GM10266 (cell line): ENCODE measurements around the gene SLC9A9.

Experiments
- DNase-seq: peaks from one replicate; pipeline ENCODE4 v3.0.0; 2012; ENCODE audit errors: extremely low spot score
- TF ChIP-seq, protein P1 (sequence below): IDR thresholded peaks from 2 replicates; pipeline ENCODE4 v1.5.1; 2012; ENCODE audit warnings: mild to moderate bottlenecking, low read depth; ENCODE audit not compliant: control insufficient read depth, insufficient read depth; ENCODE audit errors: missing control alignments

Gene SLC9A9

DNA sequence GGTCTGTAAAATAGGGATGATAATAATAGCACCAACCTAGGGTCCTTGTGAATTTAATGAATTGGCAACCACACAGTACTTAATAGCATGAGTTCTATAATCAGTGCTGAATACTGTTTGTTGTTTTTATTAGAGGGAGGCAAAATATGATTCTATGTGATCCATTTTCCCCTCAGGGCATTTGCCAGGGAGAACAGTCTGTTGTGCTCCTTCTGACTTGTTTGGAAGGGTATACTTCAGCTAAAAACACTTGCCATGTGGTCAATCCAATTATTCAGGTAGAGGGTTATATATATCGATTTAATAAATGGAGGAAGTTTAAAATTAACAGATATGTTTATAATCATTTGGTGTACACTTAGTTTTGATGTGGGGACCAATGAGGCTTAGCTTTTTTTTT is 423.4 kb downstream of the SLC9A9 start:
- no peak for DNase-seq
- TF ChIP-seq, protein P1, sequence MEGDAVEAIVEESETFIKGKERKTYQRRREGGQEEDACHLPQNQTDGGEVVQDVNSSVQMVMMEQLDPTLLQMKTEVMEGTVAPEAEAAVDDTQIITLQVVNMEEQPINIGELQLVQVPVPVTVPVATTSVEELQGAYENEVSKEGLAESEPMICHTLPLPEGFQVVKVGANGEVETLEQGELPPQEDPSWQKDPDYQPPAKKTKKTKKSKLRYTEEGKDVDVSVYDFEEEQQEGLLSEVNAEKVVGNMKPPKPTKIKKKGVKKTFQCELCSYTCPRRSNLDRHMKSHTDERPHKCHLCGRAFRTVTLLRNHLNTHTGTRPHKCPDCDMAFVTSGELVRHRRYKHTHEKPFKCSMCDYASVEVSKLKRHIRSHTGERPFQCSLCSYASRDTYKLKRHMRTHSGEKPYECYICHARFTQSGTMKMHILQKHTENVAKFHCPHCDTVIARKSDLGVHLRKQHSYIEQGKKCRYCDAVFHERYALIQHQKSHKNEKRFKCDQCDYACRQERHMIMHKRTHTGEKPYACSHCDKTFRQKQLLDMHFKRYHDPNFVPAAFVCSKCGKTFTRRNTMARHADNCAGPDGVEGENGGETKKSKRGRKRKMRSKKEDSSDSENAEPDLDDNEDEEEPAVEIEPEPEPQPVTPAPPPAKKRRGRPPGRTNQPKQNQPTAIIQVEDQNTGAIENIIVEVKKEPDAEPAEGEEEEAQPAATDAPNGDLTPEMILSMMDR = no peak

DNA sequence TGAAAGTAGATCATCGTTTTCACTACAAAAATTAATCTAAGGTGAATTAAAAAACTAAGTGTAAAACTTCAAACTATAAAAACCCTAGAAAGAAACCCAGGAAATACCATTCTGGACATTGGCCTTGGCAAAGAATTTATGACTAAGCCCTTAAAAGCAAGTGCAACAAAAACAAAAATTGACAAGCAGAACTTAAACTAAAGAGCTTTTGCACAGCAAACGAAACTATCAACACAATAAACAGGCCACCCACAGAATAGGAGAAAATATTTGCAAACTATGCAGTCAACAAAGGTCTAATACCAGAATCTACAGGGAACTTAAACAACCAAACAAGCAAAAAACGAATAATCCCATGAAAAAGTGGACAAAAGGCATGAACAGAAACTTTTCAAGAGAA is 426.7 kb downstream of the SLC9A9 start:
- no peak for DNase-seq

DNA sequence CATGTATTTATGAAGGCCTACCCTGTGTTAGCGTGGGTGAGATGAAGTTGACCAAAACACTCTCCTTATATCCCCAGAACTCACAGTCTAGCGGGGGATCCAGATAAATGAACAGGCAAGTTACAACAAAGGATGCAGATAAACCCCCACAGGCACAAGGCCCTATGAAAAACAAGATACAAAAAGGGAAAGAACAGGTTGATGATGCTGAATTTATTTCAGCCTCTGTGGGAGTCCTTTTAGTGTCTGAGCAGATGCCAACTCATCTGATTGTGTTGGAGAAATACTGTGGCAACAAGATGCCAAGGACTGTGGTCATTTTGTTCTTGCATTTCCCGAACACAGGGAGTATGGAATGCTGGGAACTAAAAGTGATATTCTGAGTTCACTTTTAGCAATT is 428.7 kb downstream of the SLC9A9 start:
- DNase-seq = no peak
- TF ChIP-seq, protein P1 = no peak

More for the DNA sequence above, 426.7 kb downstream of the SLC9A9 start:
- TF ChIP-seq, protein P1 = no peak

DNA sequence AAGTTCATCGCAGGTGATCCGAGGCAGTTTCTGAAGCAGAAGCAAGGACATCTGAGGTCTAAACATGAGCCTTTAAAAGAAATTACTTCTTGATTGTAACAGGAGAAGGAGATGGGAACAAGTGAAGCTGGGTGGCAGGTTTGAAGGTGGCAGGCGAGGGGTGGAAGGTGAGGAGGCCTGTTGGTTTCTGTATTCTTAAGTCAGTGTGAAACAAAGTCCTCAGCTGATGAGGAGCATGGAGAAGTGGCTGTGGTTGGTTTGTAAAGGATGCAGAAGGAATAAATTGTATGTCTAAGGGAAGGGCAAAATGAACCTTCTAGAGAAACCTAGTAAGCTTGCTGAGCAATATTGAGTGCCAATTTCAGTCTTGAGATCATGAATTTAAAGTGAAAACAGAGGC is 429.9 kb downstream of the SLC9A9 start:
- DNase-seq = no peak
- TF ChIP-seq, protein P1 = no peak

DNA sequence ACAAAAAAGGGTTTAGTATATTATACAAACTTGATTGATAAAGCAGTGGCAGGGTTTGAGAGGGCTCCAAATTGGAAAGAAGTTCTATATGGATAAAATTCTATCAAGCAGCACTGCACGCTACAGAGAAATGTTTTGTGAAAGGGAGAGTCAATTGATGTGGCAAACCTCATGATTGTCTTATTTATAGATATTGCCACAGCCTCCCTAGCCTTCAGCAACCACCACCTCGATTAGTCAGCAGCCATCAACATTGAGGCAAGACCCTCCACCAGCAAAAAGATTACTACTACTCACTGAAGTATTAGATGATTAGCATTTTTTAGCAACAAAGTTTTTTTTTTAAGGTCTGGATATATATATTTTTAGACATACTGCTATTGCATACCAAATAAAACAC is 432.0 kb downstream of the SLC9A9 start:
- TF ChIP-seq, protein P1 = no peak
- no peak for DNase-seq

DNA sequence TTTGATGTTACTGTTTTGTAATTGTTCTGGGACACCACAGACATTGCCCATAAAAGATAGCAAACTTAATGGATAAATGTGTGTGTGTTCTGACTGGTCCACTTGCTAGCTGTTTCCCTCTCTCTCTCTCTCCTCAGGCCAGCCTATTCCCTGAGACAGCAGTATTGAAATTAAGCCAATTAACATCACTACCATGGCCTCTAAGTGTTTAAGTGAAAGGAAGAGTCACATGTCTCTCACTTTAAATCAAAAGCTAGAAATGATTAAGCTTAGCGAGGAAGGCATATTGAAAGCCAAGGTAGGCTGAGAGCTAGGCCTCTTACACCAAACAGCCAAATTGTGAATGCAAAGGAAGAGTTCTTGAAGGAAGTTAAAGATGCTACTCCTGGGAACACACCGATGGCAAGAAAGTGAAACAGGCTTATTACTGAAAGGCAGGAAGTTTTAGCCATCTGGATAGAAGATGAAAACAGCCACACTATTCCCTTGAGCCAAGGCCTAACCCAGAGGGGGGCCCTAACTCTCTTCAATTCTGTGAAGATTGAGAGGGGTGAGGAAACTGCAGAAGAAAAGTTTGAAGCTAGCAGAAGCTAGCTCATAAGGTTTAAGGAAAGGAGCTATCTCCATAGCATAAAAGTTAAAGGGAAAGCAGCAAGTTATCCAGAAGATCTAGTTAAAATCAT is 433.6 kb downstream of the SLC9A9 start:
- TF ChIP-seq, protein P1 = no peak
- no peak for DNase-seq

DNA sequence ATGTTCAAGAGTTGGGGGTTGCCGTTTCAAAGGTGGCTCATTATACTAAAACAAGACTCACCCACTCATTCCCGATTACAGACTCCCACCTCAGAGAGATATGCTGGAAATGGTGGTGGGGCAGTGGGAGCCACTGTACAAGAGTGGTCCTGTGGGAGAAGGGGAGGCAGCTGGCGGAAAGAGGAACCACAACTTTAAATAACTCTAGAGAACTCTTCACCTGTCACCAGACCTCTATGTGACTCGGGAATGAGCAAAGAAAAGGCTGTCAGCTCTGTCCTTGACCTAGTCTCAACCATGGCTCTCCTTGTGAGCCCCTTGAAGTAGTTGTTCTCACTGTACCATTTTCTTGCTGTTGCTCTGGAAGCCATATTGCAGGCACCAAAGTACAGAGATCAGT is 434.9 kb downstream of the SLC9A9 start:
- TF ChIP-seq, protein P1 = no peak
- peak; percentile 11 for DNase-seq
